NCI-H187 treated with DMSO at 0.1 percent for 48 hours (cell line): ENCODE data around the gene CDKN1C.
"Not testable (repeated sequence)": the region's sequence is repeated elsewhere in the genome, so short reads cannot be mapped to it uniquely, and the experiment has no call there.

Source experiments
- DNase-seq: peaks from one replicate; lab custom pipeline; 2025; lab: John Stamatoyannopoulos, UW

Gene CDKN1C

GRCh38 chr11:2909133-2909902 is 23.7 kb upstream of the CDKN1C start:
- no peak for DNase-seq

GRCh38 chr11:2908130-2908529 is 22.6 kb upstream of the CDKN1C start:
- DNase-seq: no peak

- DNase-seq: not testable (repeated sequence)
Measured at GRCh38 chr11:2905299-2905698, 19.7 kb upstream of the CDKN1C start.

- no peak for DNase-seq
Measured at GRCh38 chr11:2904153-2905052, 18.8 kb upstream of the CDKN1C start.

GRCh38 chr11:2903672-2904011 is 18.1 kb upstream of the CDKN1C start:
- no peak for DNase-seq

- no peak for DNase-seq
Measured at GRCh38 chr11:2902784-2903671, 17.5 kb upstream of the CDKN1C start.

GRCh38 chr11:2901854-2902783 is 16.5 kb upstream of the CDKN1C start:
- no peak for DNase-seq

- DNase-seq: no peak
Measured at GRCh38 chr11:2901196-2901796, 15.7 kb upstream of the CDKN1C start.

- DNase-seq: no peak
Measured at GRCh38 chr11:2899080-2899783, 13.7 kb upstream of the CDKN1C start.

GRCh38 chr11:2898366-2899079 is 12.9 kb upstream of the CDKN1C start:
- no peak for DNase-seq

- no peak for DNase-seq
Measured at GRCh38 chr11:2897048-2897447, 11.5 kb upstream of the CDKN1C start.

- no peak for DNase-seq
Measured at GRCh38 chr11:2896047-2896446, 10.5 kb upstream of the CDKN1C start.

- DNase-seq: no peak
Measured at GRCh38 chr11:2893935-2894334, 8.4 kb upstream of the CDKN1C start.

GRCh38 chr11:2892967-2893528 is 7.5 kb upstream of the CDKN1C start:
- DNase-seq: no peak

GRCh38 chr11:2892215-2892966 is 6.8 kb upstream of the CDKN1C start:
- DNase-seq: no peak

- no peak for DNase-seq
Measured at GRCh38 chr11:2891326-2892214, 6.0 kb upstream of the CDKN1C start.
